Activated CD8-positive, alpha-beta T cell treated with anti-CD3 and anti-CD28 coated beads, Interleukin-2, amount 10 ng/mL, durations not matched to agents 7 days and 5 days (primary cell): ENCODE results near the gene RPS29. TPM values are rescaled to one million over a fixed set of nuclear protein-coding genes. Genes with fewer than 3 reads are reported as not detected.

ENCODE experiments used
- ATAC-seq: fragments of 150-1000 bp; cut with Tn5 transposase; one replicate; pipeline ENCODE4 v1.10.0; 2021; ENCODE audit warnings: moderate library complexity
- CTCF ChIA-PET: fragments of 350-600 bp; sonication (Branson Sonifier 250); formaldehyde crosslinking; loops from one replicate; lab custom pipeline; 2021; ENCODE audit warnings: antibody characterized with exemption; lab: Charles Lee
- POLR2A ChIA-PET: fragments of 350-600 bp; sonication (Branson Sonifier 250); formaldehyde crosslinking; loops from one replicate; lab custom pipeline; 2021; ENCODE audit warnings: antibody characterized with exemption; lab: Charles Lee
- DNase-seq: peaks from one replicate; pipeline ENCODE4 v3.0.0-alpha.2; 2020
- H3K27ac Mint-ChIP-seq: one replicate; pipeline ENCODE4 v1.8.0; 2021; ENCODE audit warnings: mild to moderate bottlenecking, mixed read lengths
- H3K27me3 Mint-ChIP-seq: one replicate; pipeline ENCODE4 v1.8.0; 2021; ENCODE audit warnings: low read depth, mixed read lengths
- H3K36me3 Mint-ChIP-seq: one replicate; pipeline ENCODE4 v1.8.0; 2021; ENCODE audit warnings: low read depth, mixed read lengths
- H3K4me1 Mint-ChIP-seq: one replicate; pipeline ENCODE4 v1.8.0; 2021; ENCODE audit warnings: low read depth, mixed read lengths
- H3K4me3 Mint-ChIP-seq: one replicate; pipeline ENCODE4 v1.8.0; 2021; ENCODE audit warnings: mild to moderate bottlenecking, mixed read lengths
- H3K9me3 Mint-ChIP-seq: one replicate; pipeline ENCODE4 v1.8.0; 2022; ENCODE audit warnings: mixed read lengths; ENCODE audit not compliant: insufficient read depth
- total RNA-seq, 2 experiments: library from RNA; stranded (reverse); gene quantifications; one replicate each; pipeline ENCODE4 v1.2.3, GENCODE V29; 2021

The RPS29 gene
- total RNA-seq: 1,000 to 10,000 TPM; 1,224 to 1,602 TPM

GRCh38 chr14:49585803-49586672 lies at the start of gene RPS29:
Gene RPS29, minus strand, starts transcription at chr14:49586380. Its CDS starts 34 bp downstream, at chr14:49586346.
- Mint-ChIP-seq H3K36me3 (peaks cover 54% of the 10 kb centered on the region), H3K4me3 (peak within 1 kb of the TSS; percentile 81), H3K27ac (peak within 1 kb of the TSS; percentile 99), H3K4me1 (peaks cover 38% of the 10 kb centered on the region), H3K27me3 (no peaks in the 10 kb centered on the region), H3K9me3 (no peaks in the 10 kb centered on the region)
- ATAC-seq (peak; percentile 93), DNase-seq (peak; percentile 99)
- CTCF ChIA-PET: interaction anchor here (0.6 to 4.0 kb wide), 13 partner anchors 9 to 1235 kb away, joined by 3 to 45 read pairs (median 5); partner anchors contain the start of genes DNAAF2, LRR1, MGAT2 and NEMF
- POLR2A ChIA-PET: interaction anchor here (0.5 to 5.0 kb wide), 20 partner anchors 9 to 413 kb away, joined by 3 to 112 read pairs (median 4); partner anchors contain the start of genes DNAAF2, KLHDC2, LRR1 and MGAT2

DNA sequence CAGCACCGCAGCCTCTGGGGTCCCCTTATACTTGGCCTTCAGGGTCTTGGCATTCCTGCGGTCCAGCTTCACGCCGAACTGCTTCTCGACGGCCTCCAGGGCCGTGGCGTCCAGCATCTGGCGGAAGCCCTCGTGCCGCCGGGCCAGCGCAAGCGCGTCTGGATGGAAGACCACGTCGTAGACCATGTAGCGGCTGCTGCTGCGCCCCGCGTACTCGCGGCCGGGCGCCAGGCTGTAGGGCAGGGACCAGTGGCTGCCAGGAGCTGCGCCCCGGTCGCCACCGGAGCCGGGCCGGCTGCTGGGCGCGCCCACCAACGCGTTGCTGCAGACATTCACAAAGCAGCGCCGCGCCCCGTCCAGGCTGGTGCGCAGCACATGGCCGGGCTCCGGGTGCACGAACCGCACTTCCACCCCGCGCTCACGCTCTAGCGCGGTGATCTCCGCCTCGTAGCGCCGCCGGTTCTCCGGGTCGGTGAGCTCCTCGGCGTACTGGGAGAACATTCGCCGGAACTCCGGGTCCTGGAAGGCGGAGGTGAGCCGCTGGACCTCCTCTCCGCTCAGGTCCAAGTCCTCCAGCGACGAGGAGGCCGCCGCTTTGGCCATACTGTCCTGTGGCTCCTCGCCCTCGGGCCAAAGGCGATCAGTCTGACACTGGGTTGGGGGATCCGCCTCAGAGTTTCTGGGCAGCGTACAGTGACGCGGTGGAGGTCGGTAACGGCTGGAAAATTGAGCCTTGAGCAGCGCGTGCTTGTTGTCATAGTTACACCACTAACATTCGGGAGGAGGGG lies 48.6 kb upstream of the RPS29 start, which contains the start of gene DNAAF2:
Gene DNAAF2, minus strand, starts transcription at position 698 of the 788 bp plus-strand sequence. Its CDS starts 95 bp downstream, at position 603.
- H3K4me3 Mint-ChIP-seq: peak within 1 kb of the TSS; percentile 86
- peak; percentile 73 for DNase-seq
- no peaks in the 10 kb centered on the region for H3K9me3 Mint-ChIP-seq
- POLR2A ChIA-PET: interaction anchor here (0.6 to 2.9 kb wide), 19 partner anchors 13 to 677 kb away, joined by 3 to 66 read pairs (median 3); partner anchors contain the start of genes DMAC2L, KLHDC1, KLHDC2 and L2HGDH
- CTCF ChIA-PET: interaction anchor here (0.8 to 5.0 kb wide), 27 partner anchors 8 to 257 kb away, joined by 3 to 118 read pairs (median 5); partner anchors contain the start of genes KLHDC1, KLHDC2, MGAT2 and NEMF
- H3K27ac Mint-ChIP-seq: peak within 1 kb of the TSS; percentile 97
- H3K27me3 Mint-ChIP-seq: no peaks in the 10 kb centered on the region
- H3K4me1 Mint-ChIP-seq: peaks cover 47% of the 10 kb centered on the region
- H3K36me3 Mint-ChIP-seq: peaks cover 38% of the 10 kb centered on the region
- ATAC-seq: peak; percentile 48

DNA sequence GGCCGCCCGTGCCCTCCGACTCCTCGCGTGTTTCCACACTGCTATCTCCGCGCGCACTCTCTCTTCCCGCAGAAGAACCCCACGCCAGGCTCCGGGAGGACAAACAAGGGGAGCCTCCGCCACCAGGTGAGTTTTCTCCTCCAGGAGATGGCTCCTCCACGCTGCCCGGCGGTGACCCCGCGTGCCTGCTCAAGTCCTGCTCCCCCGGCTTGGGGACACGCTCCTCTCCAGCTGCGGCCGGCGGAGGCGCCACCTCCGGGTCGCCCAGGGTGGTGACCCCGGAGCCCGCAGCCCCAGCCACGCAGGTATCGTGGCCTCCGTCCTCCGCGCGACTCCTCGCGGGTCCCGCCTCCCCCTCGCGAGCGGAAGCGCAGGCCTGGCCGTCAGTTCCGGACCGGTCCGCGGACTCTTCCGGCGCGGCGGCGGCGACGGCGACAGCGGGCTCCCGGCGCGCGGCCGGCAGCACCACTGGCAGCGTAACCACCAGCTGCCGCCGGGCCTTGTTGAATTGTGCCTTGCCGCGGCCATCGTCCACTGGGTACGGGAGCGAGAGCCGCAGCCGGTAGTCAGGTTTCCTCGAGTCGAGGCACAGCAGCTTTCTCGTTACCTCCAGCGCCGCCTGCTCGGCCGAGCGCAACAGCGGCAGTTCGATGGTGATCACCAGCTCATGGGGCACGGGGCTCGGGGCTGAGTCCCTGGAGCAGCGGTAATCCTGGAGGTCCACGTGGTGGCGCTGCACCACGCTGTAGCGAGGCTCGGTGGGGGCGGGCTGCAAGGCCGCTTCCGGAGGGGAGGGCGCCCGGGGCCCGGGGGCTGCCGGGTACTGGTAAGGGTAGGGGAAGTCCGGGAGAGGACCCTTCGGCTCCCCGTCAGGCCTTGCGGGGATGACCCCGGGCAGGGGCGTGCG lies 47.7 kb upstream of the RPS29 start:
- Mint-ChIP-seq H3K27me3 (no peaks in the 10 kb centered on the region), H3K27ac (peak overlapping the region; percentile 97), H3K4me1 (peaks cover 49% of the 10 kb centered on the region), H3K4me3 (peak overlapping the region; percentile 86), H3K9me3 (no peaks in the 10 kb centered on the region), H3K36me3 (peaks cover 32% of the 10 kb centered on the region)
- ChIA-PET POLR2A (interaction anchor here (0.6 to 2.9 kb wide), 19 partner anchors 12 to 729 kb away, joined by 3 to 66 read pairs (median 3); partner anchors contain the start of genes DMAC2L, KLHDC1, KLHDC2 and L2HGDH), CTCF (interaction anchor here (0.5 to 5.0 kb wide), 40 partner anchors 9 to 1090 kb away, joined by 3 to 118 read pairs (median 4); partner anchors contain the start of genes KLHDC1, KLHDC2, MGAT2 and NEMF)
- DNase-seq (peak; percentile 96), ATAC-seq (peak; percentile 82)

DNA sequence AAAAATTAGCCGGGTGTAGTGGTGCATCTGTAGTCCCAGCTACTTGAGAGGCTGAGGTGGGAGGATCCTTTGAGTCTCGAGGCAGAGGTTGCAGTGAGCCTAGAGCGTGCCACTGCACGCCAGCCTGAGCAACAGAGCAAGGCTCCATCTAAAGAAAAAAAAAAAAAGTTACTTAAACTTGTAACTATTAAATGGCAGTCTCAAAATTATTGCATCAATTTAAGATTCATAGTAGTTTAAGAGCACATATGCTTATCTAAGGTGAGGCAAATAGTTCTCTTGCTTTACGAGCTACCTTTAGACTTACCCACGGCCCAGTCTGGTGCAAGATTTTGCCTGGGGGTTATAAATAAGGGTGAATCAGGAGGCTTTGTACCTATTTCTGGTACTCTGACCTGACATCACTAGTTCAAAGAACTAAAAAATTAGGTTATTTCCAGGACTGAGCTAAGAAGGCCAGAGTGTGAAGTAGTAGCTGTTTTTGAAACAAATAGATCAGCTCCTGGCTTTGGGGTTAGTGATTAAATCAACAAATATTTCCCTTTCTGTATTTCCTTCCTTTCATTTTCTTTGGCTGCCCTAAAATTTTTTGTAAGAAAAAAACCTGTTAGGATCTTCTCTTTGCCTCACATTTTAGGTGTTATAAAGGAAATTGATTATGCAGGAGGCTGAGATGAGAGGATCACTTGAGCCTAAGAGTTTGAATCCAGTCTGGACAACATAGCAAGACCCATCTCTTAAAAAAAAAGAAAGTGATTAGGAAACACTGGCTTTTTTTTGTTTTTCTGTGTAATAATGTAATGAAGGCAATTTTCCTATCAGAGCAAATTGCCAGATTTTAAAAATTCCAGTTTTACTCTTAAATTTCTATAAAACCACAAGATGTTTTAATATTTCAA lies 38.0 kb upstream of the RPS29 start:
- ATAC-seq: no peak
- Mint-ChIP-seq H3K4me3 (peak overlapping the region; percentile 93), H3K4me1 (peaks cover 51% of the 10 kb centered on the region), H3K9me3 (no peaks in the 10 kb centered on the region), H3K36me3 (peaks cover 61% of the 10 kb centered on the region), H3K27ac (peak overlapping the region; percentile 69), H3K27me3 (no peaks in the 10 kb centered on the region)
- DNase-seq: no peak
- CTCF ChIA-PET: interaction anchor here (0.7 to 6.7 kb wide), 6 partner anchors 9 to 238 kb away, joined by 3 to 118 read pairs (median 4); partner anchors contain the start of genes DNAAF2, LRR1, NEMF and RPS29
- POLR2A ChIA-PET: interaction anchor here (0.6 to 5.5 kb wide), 7 partner anchors 10 to 144 kb away, joined by 3 to 66 read pairs (median 3); partner anchors contain the start of genes DNAAF2, KLHDC2, LRR1 and RPS29

DNA sequence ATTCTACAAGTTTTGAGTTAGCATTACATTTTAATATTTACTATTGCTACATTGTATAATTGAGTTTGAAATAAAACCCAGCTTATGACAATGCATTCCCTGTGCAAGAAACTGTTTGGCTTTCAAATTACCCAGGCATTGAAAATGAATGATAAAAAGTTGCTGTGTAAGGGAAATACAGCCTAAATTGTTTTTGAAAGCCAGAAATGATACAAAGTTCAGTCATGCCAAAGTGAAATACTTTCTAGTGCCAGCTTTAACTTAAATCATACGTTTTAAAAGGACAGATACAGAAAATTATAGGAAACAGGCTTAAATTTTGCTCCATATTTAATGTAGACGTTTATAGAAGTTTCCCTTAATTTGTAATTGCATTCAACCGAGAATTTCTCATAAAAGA lies 37.2 kb upstream of the RPS29 start:
- no peak for ATAC-seq
- CTCF ChIA-PET: interaction anchor here (1.0 to 6.7 kb wide), 5 partner anchors 10 to 229 kb away, joined by 3 to 118 read pairs (median 5); partner anchors contain the start of genes DNAAF2, LRR1 and NEMF
- POLR2A ChIA-PET: interaction anchor here (0.8 to 5.5 kb wide), 6 partner anchors 9 to 145 kb away, joined by 3 to 66 read pairs (median 3); partner anchors contain the start of genes DNAAF2, KLHDC2, LRR1 and RPS29
- H3K27me3 Mint-ChIP-seq: no peaks in the 10 kb centered on the region
- H3K4me1 Mint-ChIP-seq: peaks cover 52% of the 10 kb centered on the region
- no peaks in the 10 kb centered on the region for H3K9me3 Mint-ChIP-seq
- H3K4me3 Mint-ChIP-seq: peak overlapping the region; percentile 93
- H3K36me3 Mint-ChIP-seq: peaks cover 67% of the 10 kb centered on the region
- peak overlapping the region; percentile 69 for H3K27ac Mint-ChIP-seq
- no peak for DNase-seq

- ChIA-PET POLR2A (interaction anchor here (1.0 to 5.5 kb wide), 7 partner anchors 9 to 440 kb away, joined by 3 to 73 read pairs (median 37); partner anchors contain the start of genes DNAAF2, KLHDC2, LRR1 and RPS29), CTCF (interaction anchor here (1.6 to 6.7 kb wide), 4 partner anchors 11 to 230 kb away, joined by 3 to 118 read pairs (median 9); partner anchors contain the start of genes DNAAF2, LRR1 and NEMF)
- Mint-ChIP-seq H3K27me3 (no peaks in the 10 kb centered on the region), H3K27ac (peak overlapping the region; percentile 96), H3K4me3 (peak overlapping the region; percentile 93), H3K4me1 (peaks cover 57% of the 10 kb centered on the region), H3K36me3 (peaks cover 74% of the 10 kb centered on the region), H3K9me3 (no peaks in the 10 kb centered on the region)
- ATAC-seq (no peak), DNase-seq (no peak)
Observed at GRCh38 chr14:49622022-49622607, 35.9 kb upstream of the RPS29 start.

DNA sequence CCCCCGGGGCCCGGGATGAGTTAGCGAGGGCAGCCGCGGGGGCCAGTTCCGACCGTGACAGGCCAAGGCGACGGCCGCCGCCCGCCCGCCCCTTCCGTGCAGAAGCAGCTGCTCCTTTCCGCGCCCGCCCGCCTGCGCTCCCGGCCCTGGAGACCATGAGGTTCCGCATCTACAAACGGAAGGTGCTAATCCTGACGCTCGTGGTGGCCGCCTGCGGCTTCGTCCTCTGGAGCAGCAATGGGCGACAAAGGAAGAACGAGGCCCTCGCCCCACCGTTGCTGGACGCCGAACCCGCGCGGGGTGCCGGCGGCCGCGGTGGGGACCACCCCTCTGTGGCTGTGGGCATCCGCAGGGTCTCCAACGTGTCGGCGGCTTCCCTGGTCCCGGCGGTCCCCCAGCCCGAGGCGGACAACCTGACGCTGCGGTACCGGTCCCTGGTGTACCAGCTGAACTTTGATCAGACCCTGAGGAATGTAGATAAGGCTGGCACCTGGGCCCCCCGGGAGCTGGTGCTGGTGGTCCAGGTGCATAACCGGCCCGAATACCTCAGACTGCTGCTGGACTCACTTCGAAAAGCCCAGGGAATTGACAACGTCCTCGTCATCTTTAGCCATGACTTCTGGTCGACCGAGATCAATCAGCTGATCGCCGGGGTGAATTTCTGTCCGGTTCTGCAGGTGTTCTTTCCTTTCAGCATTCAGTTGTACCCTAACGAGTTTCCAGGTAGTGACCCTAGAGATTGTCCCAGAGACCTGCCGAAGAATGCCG lies 35.1 kb upstream of the RPS29 start:
- Mint-ChIP-seq H3K27ac (peak overlapping the region; percentile 96), H3K9me3 (no peaks in the 10 kb centered on the region), H3K36me3 (peaks cover 75% of the 10 kb centered on the region), H3K4me3 (peak overlapping the region; percentile 93), H3K27me3 (no peaks in the 10 kb centered on the region), H3K4me1 (peaks cover 56% of the 10 kb centered on the region)
- POLR2A ChIA-PET: interaction anchor here (0.6 to 5.5 kb wide), 17 partner anchors 10 to 441 kb away, joined by 3 to 73 read pairs (median 8); partner anchors contain the start of genes DNAAF2, KLHDC2, LRR1 and NEMF
- ATAC-seq: no peak
- peak; percentile 75 for DNase-seq
- CTCF ChIA-PET: interaction anchor here (0.6 to 6.7 kb wide), 16 partner anchors 9 to 380 kb away, joined by 3 to 118 read pairs (median 4); partner anchors contain the start of genes DNAAF2, KLHDC2, LRR1 and NEMF
